ENCODE results near the gene TBC1D22A.

DNA sequence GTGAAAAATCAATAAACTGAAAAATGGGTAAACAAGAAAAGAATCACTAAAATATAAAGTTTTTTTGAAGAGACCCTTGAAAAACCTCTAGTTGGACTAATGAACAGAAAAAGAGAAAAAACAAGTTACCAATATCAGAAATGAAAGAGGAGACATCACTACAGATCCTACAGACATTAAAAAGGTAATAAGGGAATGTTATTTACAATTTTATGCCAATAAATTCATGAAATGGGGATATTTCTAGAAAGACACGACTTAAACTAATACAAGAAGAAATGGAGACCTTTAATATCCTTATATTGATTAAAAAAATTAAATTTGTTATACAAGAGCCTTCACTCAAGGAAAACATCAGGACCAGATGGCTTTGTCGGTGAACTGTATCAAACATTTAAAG is 109.4 kb downstream of the TBC1D22A start:
- TF ChIP-seq POLR2AphosphoS5 (IDR thresholded peaks at IDR 0.05; ENCODE audit: insufficient read depth, low read depth, low read length) = no peak
- TF ChIP-seq, protein P1, sequence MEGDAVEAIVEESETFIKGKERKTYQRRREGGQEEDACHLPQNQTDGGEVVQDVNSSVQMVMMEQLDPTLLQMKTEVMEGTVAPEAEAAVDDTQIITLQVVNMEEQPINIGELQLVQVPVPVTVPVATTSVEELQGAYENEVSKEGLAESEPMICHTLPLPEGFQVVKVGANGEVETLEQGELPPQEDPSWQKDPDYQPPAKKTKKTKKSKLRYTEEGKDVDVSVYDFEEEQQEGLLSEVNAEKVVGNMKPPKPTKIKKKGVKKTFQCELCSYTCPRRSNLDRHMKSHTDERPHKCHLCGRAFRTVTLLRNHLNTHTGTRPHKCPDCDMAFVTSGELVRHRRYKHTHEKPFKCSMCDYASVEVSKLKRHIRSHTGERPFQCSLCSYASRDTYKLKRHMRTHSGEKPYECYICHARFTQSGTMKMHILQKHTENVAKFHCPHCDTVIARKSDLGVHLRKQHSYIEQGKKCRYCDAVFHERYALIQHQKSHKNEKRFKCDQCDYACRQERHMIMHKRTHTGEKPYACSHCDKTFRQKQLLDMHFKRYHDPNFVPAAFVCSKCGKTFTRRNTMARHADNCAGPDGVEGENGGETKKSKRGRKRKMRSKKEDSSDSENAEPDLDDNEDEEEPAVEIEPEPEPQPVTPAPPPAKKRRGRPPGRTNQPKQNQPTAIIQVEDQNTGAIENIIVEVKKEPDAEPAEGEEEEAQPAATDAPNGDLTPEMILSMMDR (IDR thresholded peaks at IDR 0.05; ENCODE audit: extremely low read depth in 1 of 2, insufficient read depth in 1 of 2, low read depth in 1 of 2, low read length in 2 of 2) = no peak
- no peak for TF ChIP-seq EZH2 (IDR thresholded peaks at IDR 0.05; ENCODE audit: borderline replicate concordance, low read depth, low read length, severe bottlenecking)
